ENCODE results near the gene KIAA2012. TPM values are rescaled to one million over a fixed set of nuclear protein-coding genes. Genes with fewer than 3 reads are reported as not detected.

KIAA2012 gene
- total and polyA plus RNA-seq, 2 of the 4 experiments (the other 2 are of a cell fraction): under 0.01 to 0.09 TPM

GRCh38 chr2:202035089-202035940 lies 37.7 kb upstream of the KIAA2012 start (continued):
- TF ChIP-seq MAZ (IDR thresholded peaks at IDR 0.05; ENCODE audit: borderline replicate concordance, low read depth, low read length) (no peak), MAFK (IDR thresholded peaks at IDR 0.05; ENCODE audit: low read depth, low read length) (no peak), CHD1 (IDR thresholded peaks at IDR 0.05; ENCODE audit: low read depth, low read length) (no peak)

GRCh38 chr2:202035941-202036372 lies 37.1 kb upstream of the KIAA2012 start:
- intact Hi-C loops (cut with micrococcal nuclease): loop anchor here (1.0 to 10.0 kb wide), 5 partner anchors 123 to 799 kb away; partner anchors contain the start of gene BMPR2
- BruUV-seq (replicated peaks): no TSS peak
- in situ Hi-C loops (cut with MboI; ENCODE audit: low sequenced_read_pairs): loop anchor here (5.0 kb wide), 3 partner anchors 146 to 239 kb away; no protein-coding TSS in a partner anchor
- TF ChIP-seq POLR2A (IDR thresholded peaks at IDR 0.05; ENCODE audit: low read depth, low read length) (no peak), ELK1 (IDR thresholded peaks at IDR 0.05; ENCODE audit: borderline replicate concordance, low read depth, low read length) (no peak), NFE2L2 (IDR thresholded peaks at IDR 0.05; ENCODE audit: low read depth, low read length) (no peak), CHD1 (IDR thresholded peaks at IDR 0.05; ENCODE audit: low read depth, low read length) (no peak), CEBPB (IDR thresholded peaks at IDR 0.05; ENCODE audit: low read depth, low read length) (no peak), MAFK (IDR thresholded peaks at IDR 0.05; ENCODE audit: low read depth, low read length) (no peak), RCOR1 (IDR thresholded peaks at IDR 0.05; ENCODE audit: insufficient replicate concordance, low read length) (no peak), BHLHE40 (IDR thresholded peaks at IDR 0.05; ENCODE audit: low read depth, low read length) (no peak), USF2 (IDR thresholded peaks at IDR 0.05; ENCODE audit: low read depth, low read length) (no peak), FOS (IDR thresholded peaks at IDR 0.05; ENCODE audit: low read depth, low read length) (no peak), MXI1 (IDR thresholded peaks at IDR 0.05; ENCODE audit: borderline replicate concordance, low read depth, low read length) (no peak), MAZ (IDR thresholded peaks at IDR 0.05; ENCODE audit: borderline replicate concordance, low read depth, low read length) (no peak), RAD21 (IDR thresholded peaks at IDR 0.05; ENCODE audit: low read length) (no peak)

More at GRCh38 chr2:202035941-202036372, 37.1 kb upstream of the KIAA2012 start:
- Histone ChIP-seq H3K9me1 (ENCODE audit: insufficient read depth, low read length) (peaks cover 2% of the 10 kb centered on the region; the same call in 1 of the 2 replicates), H3K4me3 (ENCODE audit: insufficient read depth, low read depth, low read length) (peak overlapping the region; percentile 94), H3K18ac (ENCODE audit: low read depth, low read length) (peak overlapping the region; percentile 90), H3K9ac (ENCODE audit: low read depth, low read length) (peak overlapping the region; percentile 94), H3K9me3 (ENCODE audit: control insufficient read depth, insufficient read depth, low read length) (no peaks in the 10 kb centered on the region), H2BK5ac (ENCODE audit: low read depth, low read length, poor library complexity, severe bottlenecking) (peak overlapping the region; percentile 96), H4K8ac (ENCODE audit: low read depth in 2 of 2, low read length in 2 of 2) (peak overlapping the region; percentile 41 to 87; a peak in 3 of 4 replicates), H3K27me3 (ENCODE audit: control insufficient read depth, insufficient read depth, low read length) (no peaks in the 10 kb centered on the region), H2AFZ (replicated peaks; ENCODE audit: low read length, poor library complexity) (peak overlapping the region; percentile 37), H3K4me1 (ENCODE audit: control insufficient read depth, insufficient read depth, low read length) (peaks cover 9% of the 10 kb centered on the region), H3K79me1 (ENCODE audit: low read depth in 1 of 2, low read length in 2 of 2) (peaks cover 5 to 31% of the 10 kb centered on the region in 2 experiments), H4K5ac (ENCODE audit: low read depth, low read length) (peak overlapping the region; percentile 75), H3K27ac (ENCODE audit: insufficient read depth, low read length) (peak overlapping the region; percentile 94), H3K4ac (ENCODE audit: low read depth, low read length) (peak overlapping the region; percentile 92), H2BK120ac (ENCODE audit: low read depth, low read length) (peak overlapping the region; percentile 80), H3K4me2 (ENCODE audit: low read depth, low read length) (peak overlapping the region; percentile 96), H2AK5ac (ENCODE audit: low read depth, low read length) (peak overlapping the region; percentile 91), H4K91ac (ENCODE audit: insufficient read depth, low read depth, low read length) (peak overlapping the region; percentile 82), H3K36me3 (ENCODE audit: control insufficient read depth, insufficient read depth, low read length) (peaks cover 34% of the 10 kb centered on the region), H3K23ac (ENCODE audit: low read depth, low read length) (peak overlapping the region; percentile 82), H3K14ac (replicated peaks; ENCODE audit: low read depth, low read length) (peak overlapping the region; percentile 53), H2BK20ac (ENCODE audit: low read depth, low read length) (no peak overlapping the region), H3K56ac (ENCODE audit: extremely low read depth, insufficient read depth, low read length) (peak overlapping the region; percentile 92), H4K20me1 (ENCODE audit: insufficient read depth, low read length) (peaks cover 51% of the 10 kb centered on the region), H2BK15ac (ENCODE audit: low read depth, low read length) (peak overlapping the region; percentile 43; the same call in 1 of the 3 replicates), H2AK9ac (replicated peaks; ENCODE audit: low read depth, low read length, poor library complexity) (peak overlapping the region; percentile 90)
- peak; percentile 41 for DNase-seq
- dilution Hi-C loops (cut with HindIII; ENCODE audit: low sequenced_read_pairs, unreplicated experiment): no loop called here
- 4% methylated on average over 20 of the region's 32 CpGs; no CpG with 5 or more reads in 1 of the 2 experiments for WGBS, 2 experiments (ENCODE audit: extremely low coverage in 2 of 2, insufficient read length in 1 of 2)
- CTCF ChIA-PET: interaction anchor here (1.0 kb wide), 1 partner anchor 175 kb away, joined by 3 read pairs; no protein-coding TSS in a partner anchor
- POLR2A ChIA-PET (ENCODE audit: unreplicated experiment): no interaction called here
- ATAC-seq (ENCODE audit: low read depth): no peak

Measured in IMR-90 (cell line).